Neural progenitor cell (in vitro differentiated cells): ENCODE results near the gene SPATA3. TPM values are rescaled to one million over a fixed set of nuclear protein-coding genes. Genes with fewer than 3 reads are reported as not detected.

ENCODE experiments used
- DNase-seq: peaks from one replicate; pipeline ENCODE4 v3.0.0-alpha.2; 2016; ENCODE audit warnings: low spot score
- H2AFZ ChIP-seq: fragments of 200-600 bp; sonication (generic); replicated peaks from 2 replicates; pipeline ENCODE4 v1.6.1; 2016; ENCODE audit warnings: antibody characterized with exemption
- H3F3A ChIP-seq: fragments of 200-600 bp; sonication (generic); 2 replicates; pipeline ENCODE4 v1.6.1; 2016; ENCODE audit warnings: antibody characterized with exemption, low read depth
- H3K27ac ChIP-seq: fragments of 200-600 bp; sonication (generic); 2 replicates; pipeline ENCODE4 v1.5.1; 2016; ENCODE audit warnings: mild to moderate bottlenecking
- H3K27me3 ChIP-seq: fragments of 200-600 bp; sonication (generic); 2 replicates; pipeline ENCODE4 v1.6.1; 2016; ENCODE audit warnings: mild to moderate bottlenecking, moderate library complexity
- H3K36me3 ChIP-seq: fragments of 200-600 bp; sonication (generic); 2 replicates; pipeline ENCODE4 v1.5.1; 2016
- H3K4me1 ChIP-seq: fragments of 200-600 bp; sonication (generic); 2 replicates; pipeline ENCODE4 v1.6.1; 2016; ENCODE audit warnings: mixed run types
- H3K4me2 ChIP-seq: fragments of 200-600 bp; sonication (generic); 2 replicates; pipeline ENCODE4 v1.6.1; 2016
- H3K4me3 ChIP-seq: fragments of 200-600 bp; sonication (generic); 2 replicates; pipeline ENCODE4 v1.5.1; 2016
- H3K79me2 ChIP-seq: fragments of 200-600 bp; sonication (generic); 2 replicates; pipeline ENCODE4 v1.6.1; 2016; ENCODE audit warnings: low read depth
- H3K9ac ChIP-seq: fragments of 200-600 bp; sonication (generic); 2 replicates; pipeline ENCODE4 v1.6.1; 2016
- H3K9me3 ChIP-seq: fragments of 200-600 bp; sonication (generic); 2 replicates; pipeline ENCODE4 v1.5.1; 2016; ENCODE audit warnings: low read depth
- H4K20me1 ChIP-seq: fragments of 200-600 bp; sonication (generic); 2 replicates; pipeline ENCODE4 v1.6.1; 2016; ENCODE audit warnings: low read depth
- H3K27ac Mint-ChIP-seq: 3 replicates; pipeline ENCODE4 v1.8.0; 2021; ENCODE audit warnings: mixed read lengths
- H3K27me3 Mint-ChIP-seq: 2 replicates; pipeline ENCODE4 v1.8.0; 2022; ENCODE audit warnings: low read depth, mild to moderate bottlenecking, inconsistent platforms, moderate library complexity, mixed read lengths; ENCODE audit not compliant: insufficient read depth
- H3K36me3 Mint-ChIP-seq: 3 replicates; pipeline ENCODE4 v1.8.0; 2021; ENCODE audit warnings: mixed read lengths
- H3K4me1 Mint-ChIP-seq: 3 replicates; pipeline ENCODE4 v1.8.0; 2021; ENCODE audit warnings: mixed read lengths
- H3K4me3 Mint-ChIP-seq: 3 replicates; pipeline ENCODE4 v1.8.0; 2021; ENCODE audit warnings: mild to moderate bottlenecking, moderate library complexity, mixed read lengths
- H3K9me3 Mint-ChIP-seq: 3 replicates; pipeline ENCODE4 v1.8.0; 2020; ENCODE audit warnings: mixed read lengths
- CTCF ChIP-seq: fragments of 200-600 bp; sonication (generic); IDR thresholded peaks from 2 replicates; pipeline ENCODE4 v1.5.1; 2017; ENCODE audit warnings: antibody characterized with exemption, mild to moderate bottlenecking
- EZH2 ChIP-seq: fragments of 200-600 bp; sonication (generic); IDR thresholded peaks from 2 replicates; pipeline ENCODE4 v1.6.1; 2017; ENCODE audit warnings: antibody characterized with exemption, mild to moderate bottlenecking, moderate library complexity
- EZH2phosphoT487 ChIP-seq: fragments of 200-600 bp; sonication (generic); IDR thresholded peaks from 2 replicates; pipeline ENCODE4 v1.6.1; 2017; ENCODE audit warnings: antibody characterized with exemption
- total RNA-seq: library from RNA; depleted of rRNA; stranded (reverse); fragments of >200 nt; gene quantifications from 2 replicates; pipeline ENCODE4 v1.2.3, GENCODE V29; 2015; ENCODE audit warnings: low replicate concordance

Gene SPATA3
- total RNA-seq, 1 donor from 2014 or later, result not detected

- H2AFZ ChIP-seq, result no peak overlapping the region
- H3K79me2 ChIP-seq, result no peaks in the 10 kb centered on the region
- Mint-ChIP-seq H3K9me3 (peaks cover 2% of the 10 kb centered on the region), H3K27me3 (peaks cover 7% of the 10 kb centered on the region), H3K27ac (no peak overlapping the region), H3K4me3 (no peak overlapping the region), H3K4me1 (peaks cover 34% of the 10 kb centered on the region), H3K36me3 (no peaks in the 10 kb centered on the region)
- DNase-seq, result no peak
- no peak overlapping the region for H3K4me2 ChIP-seq
- peaks cover 6% of the 10 kb centered on the region for H3K4me1 ChIP-seq
- H3F3A ChIP-seq, result no peaks in the 10 kb centered on the region
- no peaks in the 10 kb centered on the region for H3K27me3 ChIP-seq
- H4K20me1 ChIP-seq, result no peaks in the 10 kb centered on the region
- TF ChIP-seq EZH2 (no peak), CTCF (no peak), EZH2phosphoT487 (no peak)
- H3K4me3 ChIP-seq, result no peak overlapping the region
- no peaks in the 10 kb centered on the region for H3K36me3 ChIP-seq
- H3K9me3 ChIP-seq, result no peaks in the 10 kb centered on the region
- no peak overlapping the region for H3K9ac ChIP-seq
- H3K27ac ChIP-seq, result no peak overlapping the region
Measured at GRCh38 chr2:230980468-230980867, 15.5 kb upstream of the SPATA3 start.

GRCh38 chr2:230981704-230982103 is 14.2 kb upstream of the SPATA3 start:
- Histone ChIP-seq H3F3A (no peaks in the 10 kb centered on the region), H2AFZ (no peak overlapping the region), H4K20me1 (no peaks in the 10 kb centered on the region), H3K79me2 (no peaks in the 10 kb centered on the region), H3K4me1 (peaks cover 4% of the 10 kb centered on the region), H3K36me3 (no peaks in the 10 kb centered on the region), H3K27me3 (peaks cover 8% of the 10 kb centered on the region), H3K9ac (no peak overlapping the region), H3K4me2 (no peak overlapping the region), H3K27ac (no peak overlapping the region), H3K4me3 (no peak overlapping the region), H3K9me3 (no peaks in the 10 kb centered on the region)
- Mint-ChIP-seq H3K36me3 (no peaks in the 10 kb centered on the region), H3K4me1 (peaks cover 28% of the 10 kb centered on the region), H3K27ac (no peak overlapping the region), H3K27me3 (peaks cover 7% of the 10 kb centered on the region), H3K9me3 (peaks cover 2% of the 10 kb centered on the region), H3K4me3 (no peak overlapping the region)
- no peak for DNase-seq
- TF ChIP-seq EZH2phosphoT487, result no peak
- no peak for TF ChIP-seq CTCF
- TF ChIP-seq EZH2, result no peak

- TF ChIP-seq EZH2, result no peak
- no peak for TF ChIP-seq CTCF
- no peak for TF ChIP-seq EZH2phosphoT487
- H3K27ac Mint-ChIP-seq, result peak overlapping the region; percentile 19
- no peak overlapping the region for H2AFZ ChIP-seq
- H3K27me3 Mint-ChIP-seq, result peaks cover 7% of the 10 kb centered on the region
- H3K9me3 ChIP-seq, result no peaks in the 10 kb centered on the region
- no peak overlapping the region for H3K27ac ChIP-seq
- no peak overlapping the region for H3K9ac ChIP-seq
- peaks cover 27% of the 10 kb centered on the region for H3K4me1 Mint-ChIP-seq
- no peaks in the 10 kb centered on the region for H3K4me1 ChIP-seq
- DNase-seq, result no peak
- no peak overlapping the region for H3K4me2 ChIP-seq
- H3K36me3 ChIP-seq, result no peaks in the 10 kb centered on the region
- peaks cover 2% of the 10 kb centered on the region for H3K9me3 Mint-ChIP-seq
- H3F3A ChIP-seq, result no peaks in the 10 kb centered on the region
- peaks cover 12% of the 10 kb centered on the region for H3K27me3 ChIP-seq
- H3K4me3 ChIP-seq, result no peak overlapping the region
- no peak overlapping the region for H3K4me3 Mint-ChIP-seq
- H4K20me1 ChIP-seq, result no peaks in the 10 kb centered on the region
- H3K79me2 ChIP-seq, result no peaks in the 10 kb centered on the region
- H3K36me3 Mint-ChIP-seq, result no peaks in the 10 kb centered on the region
Measured at GRCh38 chr2:230982126-230982525, 13.8 kb upstream of the SPATA3 start.

GRCh38 chr2:230982528-230982927 is 13.4 kb upstream of the SPATA3 start:
- Histone ChIP-seq H3K27me3 (peaks cover 12% of the 10 kb centered on the region), H3K9me3 (no peaks in the 10 kb centered on the region), H2AFZ (no peak overlapping the region), H3K9ac (no peak overlapping the region), H3K79me2 (no peaks in the 10 kb centered on the region), H4K20me1 (no peaks in the 10 kb centered on the region), H3K4me2 (no peak overlapping the region), H3F3A (no peaks in the 10 kb centered on the region), H3K4me3 (no peak overlapping the region), H3K4me1 (no peaks in the 10 kb centered on the region), H3K27ac (no peak overlapping the region), H3K36me3 (no peaks in the 10 kb centered on the region)
- TF ChIP-seq EZH2phosphoT487, result no peak
- Mint-ChIP-seq H3K4me1 (peaks cover 25% of the 10 kb centered on the region), H3K4me3 (no peak overlapping the region), H3K36me3 (no peaks in the 10 kb centered on the region), H3K27me3 (peaks cover 7% of the 10 kb centered on the region), H3K27ac (peak overlapping the region; percentile 19), H3K9me3 (peaks cover 2% of the 10 kb centered on the region)
- no peak for DNase-seq
